ENCODE results near the gene CTTNBP2. TPM values are rescaled to one million over a fixed set of nuclear protein-coding genes. Genes with fewer than 3 reads are reported as not detected.

The CTTNBP2 gene
- total RNA-seq, 1 donor from 2014 or later, result 1.2 TPM

DNA sequence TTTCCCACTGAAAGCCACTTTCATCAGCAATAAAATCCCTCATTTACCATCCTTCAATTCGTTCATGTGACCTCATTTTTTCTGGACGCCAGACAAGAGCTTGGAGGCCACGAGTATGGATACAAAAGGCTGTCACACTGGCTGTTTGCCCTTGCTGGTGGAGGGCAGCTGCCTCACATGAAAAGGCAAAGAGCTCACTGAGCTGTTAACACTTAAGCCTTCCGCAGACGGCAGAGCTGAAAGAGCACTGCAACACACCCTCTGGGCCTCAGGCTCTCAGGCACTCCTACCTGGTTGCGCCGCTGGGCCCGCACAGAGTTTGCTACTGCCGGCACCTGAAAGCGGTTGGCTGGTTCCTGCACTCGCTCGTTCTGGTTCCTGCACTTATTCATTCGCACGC, 199.9 kb downstream of the CTTNBP2 start:
- intact Hi-C loops (cut with micrococcal nuclease), result no loop called here
- peaks cover 10% of the 10 kb centered on the region for H3K27me3 ChIP-seq (ENCODE audit: low read depth)
- H3K27ac ChIP-seq (replicated peaks), result no peak overlapping the region
- TF ChIP-seq, protein P1, sequence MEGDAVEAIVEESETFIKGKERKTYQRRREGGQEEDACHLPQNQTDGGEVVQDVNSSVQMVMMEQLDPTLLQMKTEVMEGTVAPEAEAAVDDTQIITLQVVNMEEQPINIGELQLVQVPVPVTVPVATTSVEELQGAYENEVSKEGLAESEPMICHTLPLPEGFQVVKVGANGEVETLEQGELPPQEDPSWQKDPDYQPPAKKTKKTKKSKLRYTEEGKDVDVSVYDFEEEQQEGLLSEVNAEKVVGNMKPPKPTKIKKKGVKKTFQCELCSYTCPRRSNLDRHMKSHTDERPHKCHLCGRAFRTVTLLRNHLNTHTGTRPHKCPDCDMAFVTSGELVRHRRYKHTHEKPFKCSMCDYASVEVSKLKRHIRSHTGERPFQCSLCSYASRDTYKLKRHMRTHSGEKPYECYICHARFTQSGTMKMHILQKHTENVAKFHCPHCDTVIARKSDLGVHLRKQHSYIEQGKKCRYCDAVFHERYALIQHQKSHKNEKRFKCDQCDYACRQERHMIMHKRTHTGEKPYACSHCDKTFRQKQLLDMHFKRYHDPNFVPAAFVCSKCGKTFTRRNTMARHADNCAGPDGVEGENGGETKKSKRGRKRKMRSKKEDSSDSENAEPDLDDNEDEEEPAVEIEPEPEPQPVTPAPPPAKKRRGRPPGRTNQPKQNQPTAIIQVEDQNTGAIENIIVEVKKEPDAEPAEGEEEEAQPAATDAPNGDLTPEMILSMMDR (IDR thresholded peaks at IDR 0.05; ENCODE audit: borderline replicate concordance), result no peak
- H3K36me3 ChIP-seq, result no peaks in the 10 kb centered on the region
- H3K4me3 ChIP-seq, result no peak overlapping the region
- no peaks in the 10 kb centered on the region for H3K9me3 ChIP-seq (replicated peaks)
- H3K4me1 ChIP-seq, result no peaks in the 10 kb centered on the region
- peak; percentile 18 for DNase-seq

DNA sequence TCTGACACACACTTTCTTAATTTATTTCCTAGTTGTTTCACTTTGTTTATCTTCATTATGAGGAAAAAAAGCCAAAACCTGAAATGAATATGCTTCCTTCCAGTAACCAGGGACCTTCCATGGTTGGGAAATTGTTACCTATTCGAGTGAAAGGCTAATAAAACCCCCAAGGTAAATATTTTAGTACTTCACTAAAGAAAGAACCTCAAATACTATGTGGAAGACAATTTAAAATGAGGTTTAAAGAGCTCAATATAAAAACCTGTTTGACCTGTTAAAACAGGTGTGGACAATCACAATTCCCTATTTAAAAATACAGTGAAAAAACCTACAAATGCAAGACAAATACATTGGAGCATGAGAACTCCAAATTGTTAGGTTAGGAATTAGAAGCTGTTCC, 200.8 kb downstream of the CTTNBP2 start:
- no peak for DNase-seq
- Histone ChIP-seq H3K4me1 (no peaks in the 10 kb centered on the region), H3K9me3 (replicated peaks) (no peaks in the 10 kb centered on the region), H3K4me3 (no peak overlapping the region), H3K27me3 (ENCODE audit: low read depth) (peaks cover 2% of the 10 kb centered on the region), H3K36me3 (no peaks in the 10 kb centered on the region), H3K27ac (replicated peaks) (no peak overlapping the region)
- intact Hi-C loops (cut with micrococcal nuclease), result no loop called here
- TF ChIP-seq, protein P1 (IDR thresholded peaks at IDR 0.05; ENCODE audit: borderline replicate concordance), result no peak

DNA sequence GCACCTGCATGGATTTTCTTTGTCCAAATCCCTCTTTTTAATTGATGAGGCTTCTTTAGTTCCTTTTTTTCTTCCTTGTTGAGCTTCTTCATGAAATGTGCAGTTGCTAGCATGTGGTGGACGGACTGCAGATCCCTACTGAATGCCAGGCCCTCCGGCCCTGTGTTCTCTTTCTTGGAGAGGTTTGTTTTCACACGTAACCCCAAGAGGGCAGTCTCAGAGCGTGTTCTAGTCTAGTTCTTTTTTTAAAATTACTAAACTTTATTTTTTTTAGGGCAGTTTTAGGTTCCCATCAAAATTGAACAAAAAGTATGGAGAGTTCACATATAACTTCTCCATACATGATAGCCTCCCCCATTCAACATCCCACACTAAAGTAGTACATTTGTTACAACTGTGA, 203.4 kb downstream of the CTTNBP2 start:
- Histone ChIP-seq H3K9me3 (replicated peaks) (no peaks in the 10 kb centered on the region), H3K27ac (replicated peaks) (no peak overlapping the region), H3K4me1 (no peaks in the 10 kb centered on the region), H3K36me3 (no peaks in the 10 kb centered on the region), H3K4me3 (no peak overlapping the region), H3K27me3 (ENCODE audit: low read depth) (no peaks in the 10 kb centered on the region)
- no peak for DNase-seq
- intact Hi-C loops (cut with micrococcal nuclease), result no loop called here
- TF ChIP-seq, protein P1 (IDR thresholded peaks at IDR 0.05; ENCODE audit: borderline replicate concordance), result no peak

DNA sequence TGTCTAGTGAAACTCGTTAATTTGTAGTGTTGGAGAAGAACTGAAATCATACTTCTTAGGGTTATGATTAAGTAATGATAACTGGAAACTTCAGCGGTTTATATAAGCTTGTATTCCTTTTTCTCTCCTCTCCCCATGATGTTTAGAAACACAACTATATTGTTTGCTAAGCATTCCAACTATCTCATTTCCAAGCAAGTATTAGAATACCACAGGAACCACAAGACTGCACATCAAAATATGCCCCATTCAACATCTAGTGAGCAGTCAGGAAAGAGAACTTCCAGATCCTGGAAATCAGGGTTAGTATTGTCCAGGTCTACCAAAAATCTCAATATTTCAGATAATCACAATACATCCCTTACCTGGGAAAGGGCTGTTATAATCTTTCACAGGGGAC, 205.8 kb downstream of the CTTNBP2 start:
- Histone ChIP-seq H3K27ac (replicated peaks) (no peak overlapping the region), H3K9me3 (replicated peaks) (no peaks in the 10 kb centered on the region), H3K4me1 (no peaks in the 10 kb centered on the region), H3K36me3 (no peaks in the 10 kb centered on the region), H3K27me3 (ENCODE audit: low read depth) (no peaks in the 10 kb centered on the region), H3K4me3 (no peak overlapping the region)
- TF ChIP-seq, protein P1 (IDR thresholded peaks at IDR 0.05; ENCODE audit: borderline replicate concordance), result no peak
- DNase-seq, result no peak
- intact Hi-C loops (cut with micrococcal nuclease), result no loop called here

DNA sequence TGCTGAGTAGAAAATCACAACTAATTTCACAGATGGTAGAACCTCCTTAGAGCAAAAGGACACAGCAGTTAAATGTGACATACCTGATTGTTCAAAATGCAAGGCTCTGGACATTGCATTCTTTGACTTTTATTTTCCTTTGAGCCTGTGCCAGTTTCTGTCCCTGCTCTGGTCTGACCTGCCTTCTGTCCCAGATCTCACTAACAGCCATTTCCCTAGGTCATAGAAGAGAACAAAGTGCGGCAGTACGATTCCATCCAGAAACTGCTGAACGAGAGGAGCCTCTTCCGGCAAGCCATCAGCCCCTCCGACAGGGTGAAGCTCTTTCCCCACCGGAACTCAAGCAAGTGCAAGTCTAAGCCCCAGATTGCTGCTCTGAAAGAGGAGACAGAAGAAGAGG, 206.6 kb downstream of the CTTNBP2 start:
- DNase-seq, result no peak
- Histone ChIP-seq H3K27me3 (ENCODE audit: low read depth) (no peaks in the 10 kb centered on the region), H3K27ac (replicated peaks) (no peak overlapping the region), H3K4me3 (no peak overlapping the region), H3K4me1 (no peaks in the 10 kb centered on the region), H3K36me3 (no peaks in the 10 kb centered on the region), H3K9me3 (replicated peaks) (no peaks in the 10 kb centered on the region)
- intact Hi-C loops (cut with micrococcal nuclease), result no loop called here
- TF ChIP-seq, protein P1 (IDR thresholded peaks at IDR 0.05; ENCODE audit: borderline replicate concordance), result no peak

DNA sequence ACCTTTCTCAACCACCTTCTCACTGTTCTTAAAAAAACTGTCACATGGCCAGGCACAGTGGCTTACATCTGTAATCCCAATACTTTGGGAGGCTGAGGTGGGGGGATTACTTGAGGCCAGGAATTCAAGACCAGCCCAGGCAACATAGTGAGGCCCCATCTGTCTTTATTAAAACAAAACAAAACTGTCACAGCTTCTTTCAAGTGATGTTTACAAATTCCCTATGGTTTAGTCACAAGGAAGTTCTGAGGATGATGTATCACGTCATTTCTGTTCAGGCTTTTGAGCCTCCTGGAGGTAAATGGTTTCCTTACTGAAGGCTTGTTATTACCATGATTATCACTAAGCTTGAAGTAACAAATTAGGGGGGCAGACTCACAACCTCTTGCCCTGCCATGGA, 207.2 kb downstream of the CTTNBP2 start:
- no peak for DNase-seq
- no peak overlapping the region for H3K4me3 ChIP-seq
- no peaks in the 10 kb centered on the region for H3K36me3 ChIP-seq
- TF ChIP-seq, protein P1 (IDR thresholded peaks at IDR 0.05; ENCODE audit: borderline replicate concordance), result no peak
- no peak overlapping the region for H3K27ac ChIP-seq (replicated peaks)
- no peaks in the 10 kb centered on the region for H3K9me3 ChIP-seq (replicated peaks)
- no peaks in the 10 kb centered on the region for H3K4me1 ChIP-seq
- intact Hi-C loops (cut with micrococcal nuclease), result no loop called here
- no peaks in the 10 kb centered on the region for H3K27me3 ChIP-seq (ENCODE audit: low read depth)
